HepG2 (cell line): ENCODE results near the gene B3GAT3.
"Not testable (repeated sequence)": the region's sequence is repeated elsewhere in the genome, so short reads cannot be mapped to it uniquely, and the experiment has no call there.

Experiments used
- CAMTA2 ChIP-seq: sonication (generic); formaldehyde crosslinking; IDR thresholded peaks from 2 replicates; pipeline ENCODE4 v1.4.0; 2020; ENCODE audit warnings: mild to moderate bottlenecking, missing genetic modification reagents, borderline replicate concordance
- ELF3 ChIP-seq: IDR thresholded peaks from 2 replicates; pipeline ENCODE4 v1.6.1; 2016; ENCODE audit warnings: missing genetic modification reagents, missing compliant biosample characterization
- FOXK2 ChIP-seq: fragments of 450-650 bp; IDR thresholded peaks from 2 replicates; pipeline ENCODE4 v1.6.1; 2016
- MAFK ChIP-seq, 2 experiments: IDR thresholded peaks in 1 of 2; conservative IDR thresholded peaks in 1 of 2; 2 replicates each; pipeline ENCODE4 v1.6.1; 2011; ENCODE audit warnings: improper control_type of control experiment in 2 of 2, low read length in 2 of 2
- RCOR2 ChIP-seq: IDR thresholded peaks from 2 replicates; pipeline ENCODE4 v1.6.1; 2016; ENCODE audit warnings: missing biosample characterization, missing genetic modification reagents
- ZSCAN29 ChIP-seq: sonication (generic); formaldehyde crosslinking; conservative IDR thresholded peaks from 2 replicates; pipeline ENCODE4 v1.4.0; 2020; ENCODE audit warnings: mild to moderate bottlenecking, missing genetic modification reagents
- TF ChIP-seq, protein P1 (sequence below): sonication (generic); formaldehyde crosslinking; IDR thresholded peaks from 2 replicates; pipeline ENCODE4 v1.8.0; 2022; ENCODE audit warnings: mild to moderate bottlenecking, missing genetic modification reagents, borderline replicate concordance

DNA sequence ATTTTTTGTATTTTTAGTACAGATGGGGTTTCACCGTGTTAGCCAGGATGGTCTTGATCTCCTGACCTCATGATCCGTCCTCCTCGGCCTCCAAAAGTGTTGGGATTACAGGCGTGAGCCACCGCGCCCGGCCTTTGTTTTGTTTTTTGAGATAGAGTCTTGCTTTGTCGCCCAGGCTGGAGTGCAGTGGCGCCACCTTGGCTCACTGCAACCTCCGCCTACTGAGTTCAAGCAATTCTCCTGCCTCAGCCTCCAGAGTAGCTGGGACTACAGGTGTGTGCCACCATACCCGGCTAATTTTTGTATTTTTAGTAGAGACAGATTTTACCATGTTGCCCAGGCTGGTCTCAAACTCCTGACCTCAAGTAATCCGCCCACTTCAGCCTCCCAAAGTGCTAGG is 28.5 kb upstream of the B3GAT3 start:
- TF ChIP-seq FOXK2; RCOR2 (CRISPR knock-in tag); CAMTA2 (CRISPR knock-in tag); ELF3 (CRISPR knock-in tag); ZSCAN29 (CRISPR knock-in tag); MAFK (conservative IDR thresholded peaks at IDR 0.05 in 1 of 2, IDR thresholded peaks at IDR 0.05 in 1 of 2; ENCODE audit: low read length in 2 of 2): not testable (repeated sequence)
- TF ChIP-seq, protein P1, sequence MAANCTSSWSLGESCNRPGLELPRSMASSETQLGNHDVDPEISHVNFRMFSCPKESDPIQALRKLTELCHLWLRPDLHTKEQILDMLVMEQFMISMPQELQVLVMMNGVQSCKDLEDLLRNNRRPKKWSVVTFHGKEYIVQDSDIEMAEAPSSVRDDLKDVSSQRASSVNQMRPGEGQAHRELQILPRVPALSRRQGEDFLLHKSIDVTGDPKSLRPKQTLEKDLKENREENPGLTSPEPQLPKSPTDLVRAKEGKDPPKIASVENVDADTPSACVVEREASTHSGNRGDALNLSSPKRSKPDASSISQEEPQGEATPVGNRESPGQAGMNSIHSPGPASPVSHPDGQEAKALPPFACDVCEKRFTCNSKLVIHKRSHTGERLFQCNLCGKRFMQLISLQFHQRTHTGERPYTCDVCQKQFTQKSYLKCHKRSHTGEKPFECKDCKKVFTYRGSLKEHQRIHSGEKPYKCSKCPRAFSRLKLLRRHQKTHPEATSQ (CRISPR knock-in tag) = not testable (repeated sequence)
